ENCODE data around the gene COL5A3.

COL5A3 gene

GRCh38 chr19:9971166-9971897 is 39.0 kb downstream of the COL5A3 start:
- TF ChIP-seq GATA2 (IDR thresholded peaks at IDR 0.05; ENCODE audit: low read depth, low read length) (no peak), GATA3 (IDR thresholded peaks at IDR 0.05; ENCODE audit: low read depth, low read length) (no peak)

- TF ChIP-seq GATA2 (IDR thresholded peaks at IDR 0.05; ENCODE audit: low read depth, low read length) (no peak), GATA3 (IDR thresholded peaks at IDR 0.05; ENCODE audit: low read depth, low read length) (no peak)
Measured at GRCh38 chr19:9970481-9970880, 39.8 kb downstream of the COL5A3 start.

GRCh38 chr19:9969688-9969975 is 40.7 kb downstream of the COL5A3 start:
- TF ChIP-seq GATA3 (IDR thresholded peaks at IDR 0.05; ENCODE audit: low read depth, low read length): no peak
- no peak for TF ChIP-seq GATA2 (IDR thresholded peaks at IDR 0.05; ENCODE audit: low read depth, low read length)

- no peak for TF ChIP-seq GATA3 (IDR thresholded peaks at IDR 0.05; ENCODE audit: low read depth, low read length)
- no peak for TF ChIP-seq GATA2 (IDR thresholded peaks at IDR 0.05; ENCODE audit: low read depth, low read length)
Measured at GRCh38 chr19:9968820-9969687, 41.2 kb downstream of the COL5A3 start.

GRCh38 chr19:9967326-9967725 is 43.0 kb downstream of the COL5A3 start:
- TF ChIP-seq GATA3 (IDR thresholded peaks at IDR 0.05; ENCODE audit: low read depth, low read length) (no peak), GATA2 (IDR thresholded peaks at IDR 0.05; ENCODE audit: low read depth, low read length) (no peak)

- TF ChIP-seq GATA2 (IDR thresholded peaks at IDR 0.05; ENCODE audit: low read depth, low read length) (no peak), GATA3 (IDR thresholded peaks at IDR 0.05; ENCODE audit: low read depth, low read length) (no peak)
Measured at GRCh38 chr19:9966448-9966847, 43.9 kb downstream of the COL5A3 start.

GRCh38 chr19:9966024-9966423 is 44.3 kb downstream of the COL5A3 start:
- TF ChIP-seq GATA3 (IDR thresholded peaks at IDR 0.05; ENCODE audit: low read depth, low read length) (no peak), GATA2 (IDR thresholded peaks at IDR 0.05; ENCODE audit: low read depth, low read length) (no peak)

- no peak for TF ChIP-seq GATA3 (IDR thresholded peaks at IDR 0.05; ENCODE audit: low read depth, low read length)
- no peak for TF ChIP-seq GATA2 (IDR thresholded peaks at IDR 0.05; ENCODE audit: low read depth, low read length)
Measured at GRCh38 chr19:9962623-9963290, 47.5 kb downstream of the COL5A3 start.

GRCh38 chr19:9961103-9961502 is 49.2 kb downstream of the COL5A3 start:
- TF ChIP-seq GATA2 (IDR thresholded peaks at IDR 0.05; ENCODE audit: low read depth, low read length): no peak
- TF ChIP-seq GATA3 (IDR thresholded peaks at IDR 0.05; ENCODE audit: low read depth, low read length): no peak

- TF ChIP-seq GATA3 (IDR thresholded peaks at IDR 0.05; ENCODE audit: low read depth, low read length) (no peak), GATA2 (IDR thresholded peaks at IDR 0.05; ENCODE audit: low read depth, low read length) (no peak)
Measured at GRCh38 chr19:9958379-9958821, 51.9 kb downstream of the COL5A3 start.

GRCh38 chr19:9956956-9957355 is 53.3 kb downstream of the COL5A3 start:
- no peak for TF ChIP-seq GATA3 (IDR thresholded peaks at IDR 0.05; ENCODE audit: low read depth, low read length)
- no peak for TF ChIP-seq GATA2 (IDR thresholded peaks at IDR 0.05; ENCODE audit: low read depth, low read length)

GRCh38 chr19:9953802-9954542 is 56.3 kb downstream of the COL5A3 start:
- no peak for TF ChIP-seq GATA3 (IDR thresholded peaks at IDR 0.05; ENCODE audit: low read depth, low read length)
- no peak for TF ChIP-seq GATA2 (IDR thresholded peaks at IDR 0.05; ENCODE audit: low read depth, low read length)

- no peak for TF ChIP-seq GATA2 (IDR thresholded peaks at IDR 0.05; ENCODE audit: low read depth, low read length)
- no peak for TF ChIP-seq GATA3 (IDR thresholded peaks at IDR 0.05; ENCODE audit: low read depth, low read length)
Measured at GRCh38 chr19:9952276-9952675, 58.0 kb downstream of the COL5A3 start.

GRCh38 chr19:9947441-9947840 is 62.9 kb downstream of the COL5A3 start:
- TF ChIP-seq GATA2 (IDR thresholded peaks at IDR 0.05; ENCODE audit: low read depth, low read length): no peak
- TF ChIP-seq GATA3 (IDR thresholded peaks at IDR 0.05; ENCODE audit: low read depth, low read length): no peak
